Suprapubic skin (tissue), 4 donors: ENCODE results near the gene LYSMD1. TPM values are rescaled to one million over a fixed set of nuclear protein-coding genes. Genes with fewer than 3 reads are reported as not detected.
"Not testable (repeated sequence)": the region's sequence is repeated elsewhere in the genome, so short reads cannot be mapped to it uniquely, and the experiment has no call there.

Source experiments
- DNase-seq, 2 donors: peaks; one replicate each; pipeline ENCODE4 v3.0.0-alpha.2; 2019; ENCODE audit warnings: low spot score in 2 of 2
- H3K27ac ChIP-seq: fragments of 200-600 bp; sonication (generic); one replicate; pipeline ENCODE4 v1.5.1; 2019
- H3K27me3 ChIP-seq: fragments of 200-600 bp; sonication (generic); one replicate; pipeline ENCODE4 v1.5.1; 2019
- H3K36me3 ChIP-seq: fragments of 200-600 bp; sonication (generic); one replicate; pipeline ENCODE4 v1.5.1; 2019
- H3K4me1 ChIP-seq: fragments of 200-600 bp; sonication (generic); one replicate; pipeline ENCODE4 v1.5.1; 2019
- H3K4me3 ChIP-seq: fragments of 200-600 bp; sonication (generic); one replicate; pipeline ENCODE4 v1.5.1; 2019; ENCODE audit warnings: mild to moderate bottlenecking
- H3K9me3 ChIP-seq: fragments of 200-600 bp; sonication (generic); one replicate; pipeline ENCODE4 v1.5.1; 2019
- CTCF ChIP-seq, 2 donors: fragments of 200-600 bp in 1 of 2; fragments of 450-650 bp in 1 of 2; sonication (generic) in 1 of 2; IDR thresholded peaks; one replicate each; pipeline ENCODE4 v1.5.1; 2016 to 2019; ENCODE audit warnings: antibody characterized with exemption in 2 of 2, mild to moderate bottlenecking in 1 of 2, moderate library complexity in 1 of 2
- EP300 ChIP-seq: sonication (generic); formaldehyde crosslinking; IDR thresholded peaks from one replicate; pipeline ENCODE4 v1.6.1; 2017; ENCODE audit warnings: antibody characterized with exemption
- POLR2A ChIP-seq, 2 donors: fragments of 450-650 bp; IDR thresholded peaks; one replicate each; pipeline ENCODE4 v1.6.1; 2017; ENCODE audit warnings: antibody characterized with exemption in 2 of 2, mild to moderate bottlenecking in 2 of 2, moderate library complexity in 2 of 2
- POLR2AphosphoS5 ChIP-seq, 3 donors: sonication (generic); formaldehyde crosslinking; IDR thresholded peaks; one replicate each; pipeline ENCODE4 v1.6.1; 2017; ENCODE audit warnings: antibody characterized with exemption in 3 of 3
- WGBS: methylation state at CpG from one replicate; pipeline ENCODE4 v1.1.5; 2018; 5-methylcytosine and 5-hydroxymethylcytosine counted together
- total RNA-seq, 4 donors: library from RNA; depleted of rRNA; stranded (reverse); fragments of >200 nt; gene quantifications; one replicate each; pipeline ENCODE4 v1.1.0, GENCODE V29; 2016

Gene LYSMD1
- total RNA-seq, result 10 to 100 TPM in 3 of 4 donors, 1 to 10 TPM in 1; 8.4 to 15.2 (median 12.5) TPM

GRCh38 chr1:151165738-151166504, at the start of gene LYSMD1, which contains the start of gene SCNM1:
TSS of gene LYSMD1 (minus strand) at chr1:151165902. CDS start at chr1:151165258, 644 bp downstream.
TSS of gene SCNM1 (plus strand) at chr1:151166144. CDS start at chr1:151166153, 9 bp downstream.
- DNase-seq, result peak; percentile 97 to 99
- no peaks in the 10 kb centered on the region for H3K27me3 ChIP-seq
- H3K4me1 ChIP-seq, result peaks cover 35% of the 10 kb centered on the region
- H3K4me3 ChIP-seq, result peak within 1 kb of the TSS; percentile 85
- peaks cover 41% of the 10 kb centered on the region for H3K36me3 ChIP-seq
- WGBS, result 0% methylated on average over 37 of the region's 38 CpGs
- peak within 1 kb of the TSS; percentile 84 for H3K27ac ChIP-seq
- no peaks in the 10 kb centered on the region for H3K9me3 ChIP-seq
- TF ChIP-seq EP300, result no peak
- TF ChIP-seq CTCF (IDR thresholded peaks at IDR 0.05), result peak; percentile 6 to 18
- peak in 1 of 2 donors; percentile 23 for TF ChIP-seq POLR2A (IDR thresholded peaks at IDR 0.05)
- peak; percentile 85 to 100 (median 96) for TF ChIP-seq POLR2AphosphoS5 (IDR thresholded peaks at IDR 0.05)

- Histone ChIP-seq H3K27ac (no peak overlapping the region), H3K36me3 (no peaks in the 10 kb centered on the region), H3K4me3 (no peak overlapping the region), H3K27me3 (no peaks in the 10 kb centered on the region), H3K9me3 (no peaks in the 10 kb centered on the region), H3K4me1 (peaks cover 4% of the 10 kb centered on the region)
- TF ChIP-seq EP300 (no peak), CTCF (IDR thresholded peaks at IDR 0.05) (no peak), POLR2AphosphoS5 (IDR thresholded peaks at IDR 0.05) (no peak), POLR2A (IDR thresholded peaks at IDR 0.05) (no peak)
- no peak for DNase-seq
- WGBS, result 33% methylated on average over 2 of the region's 2 CpGs
These were observed 47.9 kb upstream of the LYSMD1 start for GRCh38 chr1:151213560-151213959.

GRCh38 chr1:151211972-151212705, 46.4 kb upstream of the LYSMD1 start:
- no peak for DNase-seq
- Histone ChIP-seq H3K4me3 (no peak overlapping the region), H3K9me3 (no peaks in the 10 kb centered on the region), H3K4me1 (peaks cover 4% of the 10 kb centered on the region), H3K27me3 (no peaks in the 10 kb centered on the region), H3K36me3 (peaks cover 11% of the 10 kb centered on the region), H3K27ac (no peak overlapping the region)
- WGBS, result 79% methylated on average over 15 of the region's 15 CpGs
- TF ChIP-seq EP300 (no peak), CTCF (IDR thresholded peaks at IDR 0.05) (no peak), POLR2A (IDR thresholded peaks at IDR 0.05) (no peak), POLR2AphosphoS5 (IDR thresholded peaks at IDR 0.05) (no peak)

- Histone ChIP-seq H3K4me3 (no peak overlapping the region), H3K27me3 (no peaks in the 10 kb centered on the region), H3K9me3 (no peaks in the 10 kb centered on the region), H3K27ac (no peak overlapping the region), H3K4me1 (peaks cover 4% of the 10 kb centered on the region), H3K36me3 (peaks cover 20% of the 10 kb centered on the region)
- 56% methylated on average over 1 of the region's 1 CpG for WGBS
- DNase-seq, result no peak
- TF ChIP-seq POLR2AphosphoS5 (IDR thresholded peaks at IDR 0.05) (no peak), CTCF (IDR thresholded peaks at IDR 0.05) (no peak), EP300 (no peak), POLR2A (IDR thresholded peaks at IDR 0.05) (no peak)
These were observed 45.1 kb upstream of the LYSMD1 start for GRCh38 chr1:151210830-151211229.

- not testable (repeated sequence) for H3K27me3 ChIP-seq, DNase-seq, H3K9me3 ChIP-seq, H3K27ac ChIP-seq, H3K4me3 ChIP-seq
- peaks cover 35% of the 10 kb centered on the region for H3K36me3 ChIP-seq
- H3K4me1 ChIP-seq, result peaks cover 21% of the 10 kb centered on the region
- 92% methylated on average over 12 of the region's 12 CpGs for WGBS
These were observed 39.8 kb upstream of the LYSMD1 start for GRCh38 chr1:151205381-151205965.
